ENCODE data around the gene PARS2. TPM values are rescaled to one million over a fixed set of nuclear protein-coding genes. Genes with fewer than 3 reads are reported as not detected.

The PARS2 gene
- total RNA-seq, 1 experiment from 2014 or later, result 3.5 TPM

DNA sequence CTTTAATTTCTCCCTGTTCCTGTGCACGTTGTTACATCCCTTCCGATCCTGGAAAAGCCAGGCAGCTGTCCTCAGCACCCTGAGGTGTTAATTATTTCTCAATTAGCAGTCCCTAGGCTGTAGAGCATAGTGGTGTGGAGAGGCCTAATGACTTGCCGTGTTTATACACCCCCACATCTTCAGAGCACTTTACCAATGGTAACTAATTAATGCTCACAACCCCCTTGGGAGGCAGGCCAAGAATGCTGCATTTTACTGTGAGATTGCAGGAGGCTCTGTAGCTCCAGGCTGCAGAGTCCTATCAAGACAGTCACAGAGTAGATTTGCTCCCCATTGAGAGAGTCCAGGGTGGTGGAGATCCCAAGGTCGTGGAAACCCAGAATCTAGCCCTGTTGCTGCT lies 2.4 kb upstream of the PARS2 start:
- no peaks in the 10 kb centered on the region for H4K20me1 ChIP-seq (ENCODE audit: low read length)
- no peak for TF ChIP-seq EZH2 (IDR thresholded peaks at IDR 0.05; ENCODE audit: low read length, unreplicated experiment)
- TF ChIP-seq, protein P1, sequence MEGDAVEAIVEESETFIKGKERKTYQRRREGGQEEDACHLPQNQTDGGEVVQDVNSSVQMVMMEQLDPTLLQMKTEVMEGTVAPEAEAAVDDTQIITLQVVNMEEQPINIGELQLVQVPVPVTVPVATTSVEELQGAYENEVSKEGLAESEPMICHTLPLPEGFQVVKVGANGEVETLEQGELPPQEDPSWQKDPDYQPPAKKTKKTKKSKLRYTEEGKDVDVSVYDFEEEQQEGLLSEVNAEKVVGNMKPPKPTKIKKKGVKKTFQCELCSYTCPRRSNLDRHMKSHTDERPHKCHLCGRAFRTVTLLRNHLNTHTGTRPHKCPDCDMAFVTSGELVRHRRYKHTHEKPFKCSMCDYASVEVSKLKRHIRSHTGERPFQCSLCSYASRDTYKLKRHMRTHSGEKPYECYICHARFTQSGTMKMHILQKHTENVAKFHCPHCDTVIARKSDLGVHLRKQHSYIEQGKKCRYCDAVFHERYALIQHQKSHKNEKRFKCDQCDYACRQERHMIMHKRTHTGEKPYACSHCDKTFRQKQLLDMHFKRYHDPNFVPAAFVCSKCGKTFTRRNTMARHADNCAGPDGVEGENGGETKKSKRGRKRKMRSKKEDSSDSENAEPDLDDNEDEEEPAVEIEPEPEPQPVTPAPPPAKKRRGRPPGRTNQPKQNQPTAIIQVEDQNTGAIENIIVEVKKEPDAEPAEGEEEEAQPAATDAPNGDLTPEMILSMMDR (conservative IDR thresholded peaks at IDR 0.05; ENCODE audit: low read depth, low read length), result no peak
- no peak for TF ChIP-seq EZH2phosphoT487 (IDR thresholded peaks at IDR 0.05; ENCODE audit: borderline replicate concordance, low read length)
- H3K9me2 ChIP-seq (replicated peaks; ENCODE audit: low read length), result no peaks in the 10 kb centered on the region
- H3K4me3 ChIP-seq (ENCODE audit: low read length), result no peak overlapping the region
- peaks cover 22% of the 10 kb centered on the region for H3K79me2 ChIP-seq (ENCODE audit: low read length)
- DNase-seq (no peak), ATAC-seq (no peak)
- no peak overlapping the region for H2AFZ ChIP-seq (ENCODE audit: low read length)
- no peaks in the 10 kb centered on the region for H3K27me3 ChIP-seq (ENCODE audit: low read length)
- no peaks in the 10 kb centered on the region for H3F3A ChIP-seq (ENCODE audit: low read length, unreplicated experiment)
- no peak overlapping the region for H3K27ac ChIP-seq (ENCODE audit: low read length)
- peaks cover 12% of the 10 kb centered on the region; the same call in 1 of the 2 replicates for H3K4me1 ChIP-seq (ENCODE audit: insufficient read depth, low read length)
- ChIA-PET CTCF (no interaction called here), POLR2A (ENCODE audit: unreplicated experiment) (no interaction called here)
- H3K9ac ChIP-seq (ENCODE audit: low read length), result no peak overlapping the region
- H3K36me3 ChIP-seq (ENCODE audit: low read depth, low read length), result no peaks in the 10 kb centered on the region
- H3K4me2 ChIP-seq (ENCODE audit: low read length), result no peak overlapping the region
- BruUV-seq (replicated peaks), result no TSS peak
- intact Hi-C loops (cut with micrococcal nuclease), result no loop called here
- H3K9me3 ChIP-seq (ENCODE audit: low read length), result no peaks in the 10 kb centered on the region

DNA sequence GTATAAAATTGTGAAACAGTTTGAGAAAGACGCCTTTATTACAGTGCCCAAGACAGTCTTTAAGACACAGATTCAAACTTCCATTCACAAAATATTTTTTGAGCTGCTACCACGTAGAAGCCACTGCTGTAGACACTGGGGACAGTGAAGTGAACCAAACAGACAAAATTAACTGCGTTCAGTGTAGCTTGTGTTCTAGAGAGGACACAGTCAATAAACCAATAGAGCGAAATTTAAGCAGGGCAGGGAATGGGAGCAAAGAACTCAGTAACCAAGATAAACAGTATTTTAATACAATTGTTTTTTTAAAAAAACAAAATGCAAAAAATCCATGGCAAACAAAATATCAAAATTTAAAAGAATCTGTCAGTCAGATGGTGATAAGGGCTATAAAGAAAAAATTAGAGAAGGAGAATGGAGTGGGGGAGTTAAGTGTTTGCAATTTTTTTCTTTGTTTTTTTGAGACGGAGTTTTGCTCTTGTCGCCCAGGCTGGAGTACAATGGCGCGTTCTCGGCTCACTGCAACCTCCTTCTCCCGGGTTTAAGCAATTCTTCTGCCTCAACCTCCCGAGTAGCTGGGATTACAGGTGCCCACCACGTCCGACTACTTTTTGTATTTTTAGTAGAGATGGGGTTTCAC lies 719 bp upstream of the PARS2 start:
- Histone ChIP-seq H3K4me2 (ENCODE audit: low read length) (peak overlapping the region; percentile 82), H3K9me2 (replicated peaks; ENCODE audit: low read length) (no peaks in the 10 kb centered on the region), H3K9me3 (ENCODE audit: low read length) (no peaks in the 10 kb centered on the region), H3K4me1 (ENCODE audit: insufficient read depth, low read length) (peaks cover 12% of the 10 kb centered on the region; the same call in 1 of the 2 replicates), H3K27me3 (ENCODE audit: low read length) (no peaks in the 10 kb centered on the region), H3K4me3 (ENCODE audit: low read length) (peak overlapping the region; percentile 84), H3K36me3 (ENCODE audit: low read depth, low read length) (no peaks in the 10 kb centered on the region), H3K27ac (ENCODE audit: low read length) (no peak overlapping the region), H3K9ac (ENCODE audit: low read length) (peak overlapping the region; percentile 18; the same call in 1 of the 2 replicates), H3K79me2 (ENCODE audit: low read length) (peaks cover 22% of the 10 kb centered on the region), H3F3A (ENCODE audit: low read length, unreplicated experiment) (no peaks in the 10 kb centered on the region), H2AFZ (ENCODE audit: low read length) (peak overlapping the region; percentile 82), H4K20me1 (ENCODE audit: low read length) (no peaks in the 10 kb centered on the region)
- no peak for TF ChIP-seq EZH2 (IDR thresholded peaks at IDR 0.05; ENCODE audit: low read length, unreplicated experiment)
- TF ChIP-seq, protein P1 (conservative IDR thresholded peaks at IDR 0.05; ENCODE audit: low read depth, low read length), result no peak
- TF ChIP-seq EZH2phosphoT487 (IDR thresholded peaks at IDR 0.05; ENCODE audit: borderline replicate concordance, low read length), result no peak
- intact Hi-C loops (cut with micrococcal nuclease), result loop anchor here (1.0 to 2.0 kb wide), 2 partner anchors 30 to 49 kb away; no protein-coding TSS in a partner anchor
- DNase-seq (no peak), ATAC-seq (peak; percentile 27)
- CTCF ChIA-PET, result no interaction called here
- no TSS peak for BruUV-seq (replicated peaks)
- POLR2A ChIA-PET (ENCODE audit: unreplicated experiment), result no interaction called here

DNA sequence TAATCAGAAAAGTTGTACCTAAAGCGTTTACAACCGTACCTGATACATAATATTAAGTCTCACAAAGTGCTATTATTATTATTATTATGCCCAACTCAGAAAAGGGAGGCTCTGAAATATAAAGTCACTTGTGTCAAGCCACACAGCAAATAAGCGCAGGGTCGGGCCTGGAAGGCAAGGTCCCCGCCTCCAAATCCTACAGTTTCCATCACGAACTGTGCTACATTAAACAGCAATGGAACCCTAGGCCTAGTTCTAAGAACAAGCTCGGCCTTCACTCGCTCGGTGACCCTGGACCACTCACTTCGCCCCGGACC lies 549 bp downstream of the PARS2 start:
- Histone ChIP-seq H3K27ac (ENCODE audit: low read length) (no peak overlapping the region), H3K9ac (ENCODE audit: low read length) (peak overlapping the region; percentile 81), H4K20me1 (ENCODE audit: low read length) (no peaks in the 10 kb centered on the region), H3K9me2 (replicated peaks; ENCODE audit: low read length) (no peaks in the 10 kb centered on the region), H3K79me2 (ENCODE audit: low read length) (peaks cover 22% of the 10 kb centered on the region), H3K4me2 (ENCODE audit: low read length) (peak overlapping the region; percentile 93), H3K9me3 (ENCODE audit: low read length) (no peaks in the 10 kb centered on the region), H3K36me3 (ENCODE audit: low read depth, low read length) (no peaks in the 10 kb centered on the region), H2AFZ (ENCODE audit: low read length) (peak overlapping the region; percentile 88), H3K4me1 (ENCODE audit: insufficient read depth, low read length) (peaks cover 12% of the 10 kb centered on the region; the same call in 1 of the 2 replicates), H3K27me3 (ENCODE audit: low read length) (no peaks in the 10 kb centered on the region), H3K4me3 (ENCODE audit: low read length) (peak overlapping the region; percentile 84), H3F3A (ENCODE audit: low read length, unreplicated experiment) (no peaks in the 10 kb centered on the region)
- intact Hi-C loops (cut with micrococcal nuclease), result loop anchor here (1.0 to 2.0 kb wide), 2 partner anchors 31 to 47 kb away; no protein-coding TSS in a partner anchor
- BruUV-seq (replicated peaks), result TSS peak; percentile 90
- TF ChIP-seq, protein P1 (conservative IDR thresholded peaks at IDR 0.05; ENCODE audit: low read depth, low read length), result no peak
- no peak for TF ChIP-seq EZH2 (IDR thresholded peaks at IDR 0.05; ENCODE audit: low read length, unreplicated experiment)
- no peak for TF ChIP-seq EZH2phosphoT487 (IDR thresholded peaks at IDR 0.05; ENCODE audit: borderline replicate concordance, low read length)
- CTCF ChIA-PET, result no interaction called here
- POLR2A ChIA-PET (ENCODE audit: unreplicated experiment), result interaction anchor here (0.6 kb wide), 1 partner anchor 48 kb away, joined by 4 read pairs; no protein-coding TSS in a partner anchor
- ATAC-seq, result peak; percentile 3; the same call in 1 of the 2 replicates
- no peak for DNase-seq

Measured in PC-3 (cell line).